Adipocyte (in vitro differentiated cells): ENCODE data around the gene SIX2.
A peak's percentile ranks its signal among the peaks of the same experiment; 100 is the strongest.

Experiments used
- DNase-seq: peaks from one replicate; pipeline ENCODE4 v3.0.0-alpha.2; 2015; ENCODE audit warnings: low read depth
- H3K27me3 ChIP-seq: replicated peaks from 2 replicates; pipeline ENCODE4 v1.7.0; 2013; ENCODE audit warnings: mild to moderate bottlenecking, low read length, moderate library complexity; ENCODE audit not compliant: control insufficient read depth, insufficient read depth
- H3K36me3 ChIP-seq: 2 replicates; pipeline ENCODE4 v1.7.0; 2013; ENCODE audit warnings: low read length, mild to moderate bottlenecking, moderate library complexity; ENCODE audit not compliant: control insufficient read depth, insufficient read depth, severe bottlenecking
- H3K4me1 ChIP-seq: 2 replicates; pipeline ENCODE4 v1.7.0; 2013; ENCODE audit warnings: mild to moderate bottlenecking, low read length, moderate library complexity; ENCODE audit not compliant: control insufficient read depth, insufficient read depth
- H3K4me3 ChIP-seq: 2 replicates; pipeline ENCODE4 v1.7.0; 2013; ENCODE audit warnings: mild to moderate bottlenecking, low read length, moderate library complexity
- H3K9ac ChIP-seq: 2 replicates; pipeline ENCODE4 v1.7.0; 2013; ENCODE audit warnings: mild to moderate bottlenecking, low read length, moderate library complexity
- H3K9me3 ChIP-seq: 2 replicates; pipeline ENCODE4 v1.7.0; 2013; ENCODE audit warnings: mild to moderate bottlenecking, low read length, moderate library complexity; ENCODE audit not compliant: control insufficient read depth

SIX2 gene

GRCh38 chr2:45000341-45000901, 8.8 kb downstream of the SIX2 start:
- Histone ChIP-seq H3K27me3 (peaks cover 59% of the 10 kb centered on the region), H3K4me1 (no peaks in the 10 kb centered on the region), H3K9me3 (no peaks in the 10 kb centered on the region), H3K4me3 (no peak overlapping the region), H3K9ac (no peak overlapping the region), H3K36me3 (peaks cover 3% of the 10 kb centered on the region)
- DNase-seq, result no peak

DNA sequence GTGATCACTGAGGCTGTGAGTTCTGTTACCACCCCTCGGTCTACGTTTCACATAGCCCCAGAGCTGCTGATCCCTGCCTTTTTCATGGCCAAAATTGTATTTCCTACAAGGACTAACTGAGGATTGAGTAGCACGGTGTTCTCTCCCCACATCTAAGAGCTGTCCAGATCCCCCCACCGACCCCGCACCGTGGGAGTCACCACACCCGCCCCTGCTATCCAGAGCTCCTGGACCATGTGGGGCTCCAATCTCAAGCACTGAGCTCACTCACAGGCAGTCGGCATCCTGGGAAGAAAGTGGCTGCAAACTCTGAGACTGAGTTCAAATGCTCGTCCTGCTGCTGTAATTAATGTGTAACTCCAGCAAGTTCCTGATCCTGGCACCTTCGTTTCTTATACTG, 9.7 kb downstream of the SIX2 start:
- Histone ChIP-seq H3K36me3 (no peaks in the 10 kb centered on the region), H3K9me3 (no peaks in the 10 kb centered on the region), H3K4me3 (no peak overlapping the region), H3K9ac (no peak overlapping the region), H3K4me1 (no peaks in the 10 kb centered on the region), H3K27me3 (peaks cover 67% of the 10 kb centered on the region)
- DNase-seq, result no peak

DNA sequence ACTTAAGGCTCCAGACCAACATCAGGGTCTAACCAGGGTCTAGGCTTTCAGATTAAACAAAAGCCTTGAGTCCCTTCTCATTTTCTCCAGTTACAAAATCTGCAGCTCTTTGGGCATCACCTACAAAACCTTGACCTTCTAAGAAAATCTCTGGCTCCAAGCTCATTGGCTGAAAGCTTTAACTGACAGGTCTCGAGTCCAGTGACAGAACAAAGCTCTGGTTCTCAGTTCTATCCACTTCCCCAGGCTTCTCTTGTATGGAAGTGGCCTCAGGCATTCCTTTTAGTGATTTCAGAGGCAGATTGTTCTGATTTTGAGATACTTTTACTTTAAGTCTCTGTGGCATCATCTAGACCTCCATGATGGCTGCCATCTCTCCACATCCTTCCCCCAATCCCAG, 11.3 kb downstream of the SIX2 start:
- H3K27me3 ChIP-seq, result peaks cover 81% of the 10 kb centered on the region
- H3K36me3 ChIP-seq, result no peaks in the 10 kb centered on the region
- H3K4me3 ChIP-seq, result no peak overlapping the region
- H3K4me1 ChIP-seq, result no peaks in the 10 kb centered on the region
- H3K9me3 ChIP-seq, result peaks cover 4% of the 10 kb centered on the region
- DNase-seq, result no peak
- no peak overlapping the region for H3K9ac ChIP-seq

GRCh38 chr2:44996356-44996755, 12.9 kb downstream of the SIX2 start:
- Histone ChIP-seq H3K36me3 (no peaks in the 10 kb centered on the region), H3K4me1 (no peaks in the 10 kb centered on the region), H3K4me3 (no peak overlapping the region), H3K27me3 (peaks cover 72% of the 10 kb centered on the region), H3K9ac (no peak overlapping the region), H3K9me3 (peaks cover 20% of the 10 kb centered on the region)
- no peak for DNase-seq

- Histone ChIP-seq H3K4me3 (no peak overlapping the region), H3K27me3 (peaks cover 68% of the 10 kb centered on the region), H3K4me1 (no peaks in the 10 kb centered on the region), H3K9me3 (peaks cover 33% of the 10 kb centered on the region), H3K36me3 (no peaks in the 10 kb centered on the region), H3K9ac (no peak overlapping the region)
- no peak for DNase-seq
Observed at GRCh38 chr2:44994377-44994776, 14.9 kb downstream of the SIX2 start.

DNA sequence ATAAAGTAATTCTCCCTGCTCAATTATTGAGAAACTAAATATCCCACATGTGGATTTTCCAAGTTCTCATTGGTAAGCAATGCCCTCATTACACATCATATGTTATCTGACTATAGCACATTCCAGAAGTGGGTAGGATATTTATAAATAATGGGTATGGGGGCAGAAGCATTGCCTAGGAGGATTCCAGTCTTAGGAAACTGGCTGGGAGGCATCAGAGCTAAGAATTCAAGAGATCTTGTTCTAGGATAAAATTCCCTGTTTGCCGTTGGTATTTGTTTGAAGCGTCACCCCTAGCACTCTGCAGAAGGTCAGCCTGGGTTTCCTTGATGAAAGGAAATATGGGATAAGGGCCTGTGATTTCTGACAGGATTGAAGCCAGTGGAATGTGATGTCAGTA, 20.1 kb downstream of the SIX2 start:
- H3K36me3 ChIP-seq, result no peaks in the 10 kb centered on the region
- no peaks in the 10 kb centered on the region for H3K4me1 ChIP-seq
- H3K9me3 ChIP-seq, result peaks cover 52% of the 10 kb centered on the region
- no peak for DNase-seq
- peaks cover 29% of the 10 kb centered on the region for H3K27me3 ChIP-seq
- no peak overlapping the region for H3K4me3 ChIP-seq
- no peak overlapping the region for H3K9ac ChIP-seq

GRCh38 chr2:44983836-44984604, 25.2 kb downstream of the SIX2 start:
- no peaks in the 10 kb centered on the region for H3K27me3 ChIP-seq
- no peaks in the 10 kb centered on the region for H3K4me1 ChIP-seq
- DNase-seq, result no peak
- H3K36me3 ChIP-seq, result no peaks in the 10 kb centered on the region
- H3K9me3 ChIP-seq, result peaks cover 19% of the 10 kb centered on the region
- no peak overlapping the region for H3K4me3 ChIP-seq
- no peak overlapping the region for H3K9ac ChIP-seq

- H3K9me3 ChIP-seq, result peaks cover under 1% of the 10 kb centered on the region
- no peak overlapping the region for H3K4me3 ChIP-seq
- no peaks in the 10 kb centered on the region for H3K4me1 ChIP-seq
- H3K27me3 ChIP-seq, result no peaks in the 10 kb centered on the region
- no peaks in the 10 kb centered on the region for H3K36me3 ChIP-seq
- H3K9ac ChIP-seq, result no peak overlapping the region
- peak; percentile 94 for DNase-seq
Observed at GRCh38 chr2:44981714-44982108, 27.5 kb downstream of the SIX2 start.

DNA sequence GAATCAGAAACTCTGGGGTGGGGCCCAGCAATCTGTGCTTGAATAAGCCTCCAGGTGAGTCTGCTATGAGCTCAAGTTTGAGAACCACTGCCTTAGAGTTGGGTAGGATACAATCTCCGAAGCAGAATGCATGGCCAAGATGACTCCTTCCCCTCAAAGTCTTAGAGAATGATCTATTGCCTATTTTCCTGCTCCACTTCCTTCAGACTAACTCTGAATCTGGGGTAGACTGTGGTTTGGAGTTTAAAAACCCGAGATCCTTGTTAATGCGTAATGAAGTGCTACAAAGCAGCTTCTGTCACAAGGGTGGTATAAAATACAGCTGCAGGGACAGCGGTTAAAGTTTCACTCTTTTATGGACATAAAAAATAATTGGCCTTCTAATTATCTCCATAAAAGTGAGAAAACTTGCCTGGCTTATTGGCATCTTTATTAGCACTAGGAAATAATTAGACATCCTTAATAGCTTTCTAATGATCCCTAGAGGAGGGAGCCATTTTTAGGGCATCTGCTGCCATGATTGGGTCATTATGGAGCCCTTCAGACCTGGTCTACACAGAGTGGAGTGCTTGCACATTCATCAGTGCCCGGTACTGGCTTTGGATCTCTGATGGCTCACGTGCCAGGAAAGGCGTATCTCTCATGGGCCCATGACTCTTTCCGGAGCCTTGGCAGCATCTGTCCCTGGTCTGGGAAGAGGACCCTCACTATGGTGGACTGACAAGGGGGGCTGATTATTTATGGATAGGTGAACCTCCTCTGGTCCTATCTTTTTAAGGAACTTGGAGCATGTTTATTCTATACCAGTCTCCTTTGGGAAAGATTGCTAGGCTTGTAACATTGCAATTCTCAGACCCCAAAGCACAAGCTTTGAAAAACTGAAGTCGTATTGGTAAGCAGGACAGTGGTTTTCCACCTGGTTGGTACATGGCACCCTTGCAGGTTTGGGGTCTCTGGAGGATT, 28.2 kb downstream of the SIX2 start:
- Histone ChIP-seq H3K9ac (no peak overlapping the region), H3K27me3 (no peaks in the 10 kb centered on the region), H3K36me3 (no peaks in the 10 kb centered on the region), H3K9me3 (no peaks in the 10 kb centered on the region), H3K4me3 (no peak overlapping the region), H3K4me1 (no peaks in the 10 kb centered on the region)
- no peak for DNase-seq

- H3K9ac ChIP-seq, result no peak overlapping the region
- no peaks in the 10 kb centered on the region for H3K4me1 ChIP-seq
- no peaks in the 10 kb centered on the region for H3K9me3 ChIP-seq
- H3K36me3 ChIP-seq, result no peaks in the 10 kb centered on the region
- no peak overlapping the region for H3K4me3 ChIP-seq
- no peaks in the 10 kb centered on the region for H3K27me3 ChIP-seq
- DNase-seq, result no peak
Observed at GRCh38 chr2:44979581-44979980, 29.7 kb downstream of the SIX2 start.
